ENCODE measurements around the gene URGCP. TPM values are rescaled to one million over a fixed set of nuclear protein-coding genes. Genes with fewer than 3 reads are reported as not detected.

URGCP gene
- total RNA-seq, 1 donor from 2014 or later: 29.4 TPM

DNA sequence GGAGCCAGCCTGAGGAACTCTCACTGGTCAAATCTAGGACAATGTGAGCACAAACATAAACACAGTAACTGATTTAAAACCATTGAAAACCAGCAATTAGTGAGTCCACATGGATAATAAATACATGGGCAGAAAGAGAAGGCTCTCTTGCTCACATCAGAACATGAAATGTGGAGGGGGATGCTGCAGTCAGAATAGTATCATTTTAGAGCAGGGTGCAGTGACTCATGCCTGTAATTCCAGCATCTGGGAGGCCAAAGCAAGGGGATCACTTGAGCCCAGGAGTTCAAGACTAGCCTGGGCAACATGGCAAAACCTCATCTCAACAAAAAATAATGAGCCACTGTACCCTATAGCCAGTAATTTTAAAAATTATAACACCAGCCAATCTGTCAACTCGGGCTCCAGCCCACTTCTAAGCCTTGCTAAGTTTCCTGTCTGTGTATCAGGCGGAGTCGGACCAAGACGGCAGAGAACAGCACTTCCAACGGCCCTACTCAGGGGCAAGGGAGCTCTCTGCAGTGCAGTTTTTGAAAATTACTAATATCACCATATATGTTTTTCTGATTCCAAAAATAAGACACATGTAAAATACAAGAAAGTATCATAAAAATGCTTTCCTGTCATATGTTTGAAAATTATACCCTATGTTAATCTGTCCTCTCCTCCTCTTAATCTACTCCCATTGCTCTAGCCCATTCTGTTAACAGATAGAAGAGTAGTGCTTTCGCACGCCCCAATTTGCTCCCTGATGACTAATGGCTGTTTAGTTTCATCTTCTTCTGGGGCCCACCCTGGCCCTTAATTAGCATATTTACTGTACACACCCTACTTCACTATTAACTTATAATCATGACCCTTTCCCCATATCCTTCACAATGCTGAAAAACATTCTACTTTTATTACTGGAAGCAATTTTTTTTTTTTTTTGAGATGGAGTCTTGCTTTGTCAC, 17.1 kb downstream of the URGCP start:
- Mint-ChIP-seq H3K4me3 (ENCODE audit: unreplicated experiment) (no peak overlapping the region), H3K27ac (ENCODE audit: unreplicated experiment) (peak overlapping the region; percentile 5), H3K4me1 (ENCODE audit: unreplicated experiment) (peaks cover 19% of the 10 kb centered on the region), H3K36me3 (ENCODE audit: unreplicated experiment) (peaks cover 12% of the 10 kb centered on the region), H3K9me3 (ENCODE audit: unreplicated experiment) (no peaks in the 10 kb centered on the region), H3K27me3 (ENCODE audit: unreplicated experiment) (no peaks in the 10 kb centered on the region)
- DNase-seq (ENCODE audit: extremely low spot score, unreplicated experiment): no peak
- TF ChIP-seq, protein P1, sequence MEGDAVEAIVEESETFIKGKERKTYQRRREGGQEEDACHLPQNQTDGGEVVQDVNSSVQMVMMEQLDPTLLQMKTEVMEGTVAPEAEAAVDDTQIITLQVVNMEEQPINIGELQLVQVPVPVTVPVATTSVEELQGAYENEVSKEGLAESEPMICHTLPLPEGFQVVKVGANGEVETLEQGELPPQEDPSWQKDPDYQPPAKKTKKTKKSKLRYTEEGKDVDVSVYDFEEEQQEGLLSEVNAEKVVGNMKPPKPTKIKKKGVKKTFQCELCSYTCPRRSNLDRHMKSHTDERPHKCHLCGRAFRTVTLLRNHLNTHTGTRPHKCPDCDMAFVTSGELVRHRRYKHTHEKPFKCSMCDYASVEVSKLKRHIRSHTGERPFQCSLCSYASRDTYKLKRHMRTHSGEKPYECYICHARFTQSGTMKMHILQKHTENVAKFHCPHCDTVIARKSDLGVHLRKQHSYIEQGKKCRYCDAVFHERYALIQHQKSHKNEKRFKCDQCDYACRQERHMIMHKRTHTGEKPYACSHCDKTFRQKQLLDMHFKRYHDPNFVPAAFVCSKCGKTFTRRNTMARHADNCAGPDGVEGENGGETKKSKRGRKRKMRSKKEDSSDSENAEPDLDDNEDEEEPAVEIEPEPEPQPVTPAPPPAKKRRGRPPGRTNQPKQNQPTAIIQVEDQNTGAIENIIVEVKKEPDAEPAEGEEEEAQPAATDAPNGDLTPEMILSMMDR (IDR thresholded peaks at IDR 0.05): no peak

DNA sequence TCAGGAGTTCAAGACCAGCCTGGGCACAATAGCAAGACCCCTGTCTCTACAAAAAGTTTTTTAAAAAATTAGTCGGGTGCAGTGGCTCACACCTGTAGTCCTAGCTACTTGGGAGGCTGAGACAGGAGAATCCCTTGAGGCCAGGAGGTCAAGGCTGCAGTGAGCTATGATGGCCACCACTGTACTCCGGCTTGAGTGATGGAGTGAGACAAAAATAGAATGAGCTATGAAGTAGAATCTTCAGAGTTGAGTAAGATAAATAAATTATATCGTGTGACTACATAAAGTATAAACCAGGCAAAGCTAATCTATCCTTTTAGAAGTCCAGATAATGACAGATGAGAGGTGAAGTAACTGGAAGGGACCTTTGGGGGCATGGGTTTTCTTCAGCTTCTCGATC, 21.8 kb downstream of the URGCP start:
- Mint-ChIP-seq H3K27ac (ENCODE audit: unreplicated experiment) (no peak overlapping the region), H3K36me3 (ENCODE audit: unreplicated experiment) (peaks cover 40% of the 10 kb centered on the region), H3K4me1 (ENCODE audit: unreplicated experiment) (peaks cover 21% of the 10 kb centered on the region), H3K9me3 (ENCODE audit: unreplicated experiment) (no peaks in the 10 kb centered on the region), H3K27me3 (ENCODE audit: unreplicated experiment) (no peaks in the 10 kb centered on the region), H3K4me3 (ENCODE audit: unreplicated experiment) (no peak overlapping the region)
- TF ChIP-seq, protein P1 (IDR thresholded peaks at IDR 0.05): no peak
- DNase-seq (ENCODE audit: extremely low spot score, unreplicated experiment): no peak

DNA sequence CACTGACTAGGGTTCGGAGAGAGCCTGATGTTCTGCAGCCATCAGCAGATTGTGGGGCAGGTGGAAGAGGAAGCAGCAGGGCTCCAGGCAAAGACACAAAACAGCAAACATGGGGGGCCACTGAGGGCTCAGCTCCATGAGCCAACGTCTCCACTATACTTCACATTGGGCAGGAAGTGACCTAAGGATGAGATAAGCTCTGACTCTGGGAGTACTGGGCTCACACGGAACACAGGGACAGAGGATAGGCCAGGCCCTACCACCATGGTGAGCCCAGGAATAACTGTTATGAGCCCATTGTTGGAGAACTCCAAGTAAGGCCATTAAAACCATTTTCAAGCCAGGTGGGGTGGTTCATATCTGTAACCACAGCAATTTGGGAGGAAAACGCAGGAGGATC, 22.2 kb downstream of the URGCP start:
- H3K27me3 Mint-ChIP-seq (ENCODE audit: unreplicated experiment): no peaks in the 10 kb centered on the region
- H3K4me1 Mint-ChIP-seq (ENCODE audit: unreplicated experiment): peaks cover 19% of the 10 kb centered on the region
- peaks cover 40% of the 10 kb centered on the region for H3K36me3 Mint-ChIP-seq (ENCODE audit: unreplicated experiment)
- no peak overlapping the region for H3K4me3 Mint-ChIP-seq (ENCODE audit: unreplicated experiment)
- no peak for DNase-seq (ENCODE audit: extremely low spot score, unreplicated experiment)
- TF ChIP-seq, protein P1 (IDR thresholded peaks at IDR 0.05): no peak
- no peak overlapping the region for H3K27ac Mint-ChIP-seq (ENCODE audit: unreplicated experiment)
- H3K9me3 Mint-ChIP-seq (ENCODE audit: unreplicated experiment): no peaks in the 10 kb centered on the region

DNA sequence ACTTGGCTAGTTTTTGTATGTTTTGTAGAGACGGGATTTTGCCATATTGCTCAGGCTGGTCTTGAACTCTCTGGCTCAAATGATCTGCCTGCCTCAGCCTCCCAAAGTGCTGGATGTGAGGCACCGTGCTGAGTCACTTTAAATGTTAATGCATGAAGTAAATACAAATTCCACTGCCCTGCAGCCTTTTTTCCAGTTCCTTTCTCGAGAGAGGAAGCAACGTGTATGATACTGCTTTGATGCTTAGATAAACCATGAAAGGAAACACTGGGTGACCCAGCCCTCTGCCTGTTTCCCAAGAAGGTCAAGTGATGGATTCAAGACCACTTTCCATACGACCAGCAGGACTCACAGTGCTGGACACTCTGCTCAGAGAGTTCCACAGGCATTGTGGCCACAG, 25.8 kb downstream of the URGCP start:
- H3K27me3 Mint-ChIP-seq (ENCODE audit: unreplicated experiment): no peaks in the 10 kb centered on the region
- peak overlapping the region; percentile 7 for H3K27ac Mint-ChIP-seq (ENCODE audit: unreplicated experiment)
- H3K9me3 Mint-ChIP-seq (ENCODE audit: unreplicated experiment): no peaks in the 10 kb centered on the region
- TF ChIP-seq, protein P1 (IDR thresholded peaks at IDR 0.05): no peak
- peaks cover 14% of the 10 kb centered on the region for H3K4me1 Mint-ChIP-seq (ENCODE audit: unreplicated experiment)
- peaks cover 66% of the 10 kb centered on the region for H3K36me3 Mint-ChIP-seq (ENCODE audit: unreplicated experiment)
- DNase-seq (ENCODE audit: extremely low spot score, unreplicated experiment): no peak
- no peak overlapping the region for H3K4me3 Mint-ChIP-seq (ENCODE audit: unreplicated experiment)

DNA sequence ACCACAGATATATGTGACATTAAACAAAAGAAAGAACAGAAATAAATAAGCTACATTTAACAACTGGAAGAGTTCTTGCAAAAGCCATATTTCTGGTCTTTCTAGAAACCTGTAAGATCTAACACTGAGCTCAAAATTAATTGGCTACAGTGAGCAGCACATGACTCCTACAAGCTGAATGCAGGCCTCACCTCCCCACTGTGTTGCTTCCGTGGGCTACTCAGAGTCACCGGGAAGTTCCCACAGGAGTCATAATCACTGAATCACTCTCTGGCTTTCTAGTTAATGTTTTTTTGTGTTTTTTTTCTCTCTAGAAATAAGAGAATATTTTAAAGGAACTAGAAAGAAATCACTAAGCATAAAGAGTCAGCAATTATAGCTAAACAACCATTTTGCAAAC, 26.9 kb downstream of the URGCP start:
- no peak for DNase-seq (ENCODE audit: extremely low spot score, unreplicated experiment)
- Mint-ChIP-seq H3K4me3 (ENCODE audit: unreplicated experiment) (no peak overlapping the region), H3K27ac (ENCODE audit: unreplicated experiment) (peak overlapping the region; percentile 43), H3K4me1 (ENCODE audit: unreplicated experiment) (peaks cover 14% of the 10 kb centered on the region), H3K9me3 (ENCODE audit: unreplicated experiment) (no peaks in the 10 kb centered on the region), H3K36me3 (ENCODE audit: unreplicated experiment) (peaks cover 63% of the 10 kb centered on the region), H3K27me3 (ENCODE audit: unreplicated experiment) (no peaks in the 10 kb centered on the region)
- TF ChIP-seq, protein P1 (IDR thresholded peaks at IDR 0.05): no peak
